Uterus (tissue), 4 donors: Measurements from ENCODE around the gene MIB2. TPM values are rescaled to one million over a fixed set of nuclear protein-coding genes. Genes with fewer than 3 reads are reported as not detected.

Experiments
- DNase-seq, 2 donors: peaks; one replicate each; pipeline ENCODE4 v3.0.0-alpha.2; 2019 to 2020
- H3K27ac ChIP-seq, 2 donors: fragments of 200-600 bp; sonication (generic); 1 replicate in 1 of 2; 2 replicates in 1 of 2; pipeline ENCODE4 v1.5.1; 2016 to 2018
- H3K27me3 ChIP-seq, 2 donors: fragments of 200-600 bp; sonication (generic); one replicate each; pipeline ENCODE4 v1.5.1; 2018 to 2019; ENCODE audit warnings: control low read depth in 1 of 2
- H3K36me3 ChIP-seq, 2 donors: fragments of 200-600 bp; sonication (generic); one replicate each; pipeline ENCODE4 v1.5.1; 2019; ENCODE audit warnings: control low read depth in 1 of 2
- H3K4me1 ChIP-seq, 2 donors: fragments of 200-600 bp; sonication (generic); one replicate each; pipeline ENCODE4 v1.5.1; 2018 to 2019; ENCODE audit warnings: control low read depth in 1 of 2
- H3K4me3 ChIP-seq, 2 donors: fragments of 200-600 bp; sonication (generic); 1 replicate in 1 of 2; 2 replicates in 1 of 2; pipeline ENCODE4 v1.5.1; 2018 to 2019; ENCODE audit warnings: mild to moderate bottlenecking in 1 of 2
- H3K9me3 ChIP-seq, 2 donors: fragments of 200-600 bp; sonication (generic); one replicate each; pipeline ENCODE4 v1.5.1; 2019; ENCODE audit warnings: control low read depth in 1 of 2
- POLR2A ChIP-seq, 2 donors: fragments of 450-650 bp; IDR thresholded peaks; one replicate each; pipeline ENCODE4 v1.6.1; 2016; ENCODE audit warnings: antibody characterized with exemption in 2 of 2, mild to moderate bottlenecking in 1 of 2, moderate library complexity in 1 of 2
- intact Hi-C: fragments of 100-400 bp; cut with DNase I; formaldehyde crosslinking; loops from one replicate; pipeline ENCODE4 v1.15.1; 2023; ENCODE audit warnings: low total_unique reads
- total RNA-seq, 4 donors: library from RNA; depleted of rRNA in 3 of 4; stranded (reverse); fragments of >200 nt in 3 of 4; gene quantifications; one replicate each; pipeline versions ENCODE4 v1.1.0 to v1.2.4, GENCODE V29; 2014 to 2023
- TF ChIP-seq, protein P1 (sequence below), 4 experiments: fragments of 200-600 bp in 2 of 4; fragments of 450-650 bp in 2 of 4; sonication (generic) in 2 of 4; IDR thresholded peaks; one replicate each; pipeline ENCODE4 v1.5.1; 2016 to 2019; ENCODE audit warnings: antibody characterized with exemption in 4 of 4, mild to moderate bottlenecking in 2 of 4, moderate library complexity in 1 of 4
- donor health status: DM: yes; HTN: yes; CAD: no.

Gene MIB2
- total RNA-seq, 4 donors from 2014 or later: 43.0 to 78.2 (median 57.6) TPM

- H3K9me3 ChIP-seq: no peaks in the 10 kb centered on the region
- intact Hi-C loops: no loop called here
- peaks cover 0 to 4% of the 10 kb centered on the region in 2 donors for H3K27me3 ChIP-seq
- no peaks in the 10 kb centered on the region for H3K4me1 ChIP-seq
- DNase-seq: no peak
- no peak overlapping the region for H3K4me3 ChIP-seq
- TF ChIP-seq, protein P1, sequence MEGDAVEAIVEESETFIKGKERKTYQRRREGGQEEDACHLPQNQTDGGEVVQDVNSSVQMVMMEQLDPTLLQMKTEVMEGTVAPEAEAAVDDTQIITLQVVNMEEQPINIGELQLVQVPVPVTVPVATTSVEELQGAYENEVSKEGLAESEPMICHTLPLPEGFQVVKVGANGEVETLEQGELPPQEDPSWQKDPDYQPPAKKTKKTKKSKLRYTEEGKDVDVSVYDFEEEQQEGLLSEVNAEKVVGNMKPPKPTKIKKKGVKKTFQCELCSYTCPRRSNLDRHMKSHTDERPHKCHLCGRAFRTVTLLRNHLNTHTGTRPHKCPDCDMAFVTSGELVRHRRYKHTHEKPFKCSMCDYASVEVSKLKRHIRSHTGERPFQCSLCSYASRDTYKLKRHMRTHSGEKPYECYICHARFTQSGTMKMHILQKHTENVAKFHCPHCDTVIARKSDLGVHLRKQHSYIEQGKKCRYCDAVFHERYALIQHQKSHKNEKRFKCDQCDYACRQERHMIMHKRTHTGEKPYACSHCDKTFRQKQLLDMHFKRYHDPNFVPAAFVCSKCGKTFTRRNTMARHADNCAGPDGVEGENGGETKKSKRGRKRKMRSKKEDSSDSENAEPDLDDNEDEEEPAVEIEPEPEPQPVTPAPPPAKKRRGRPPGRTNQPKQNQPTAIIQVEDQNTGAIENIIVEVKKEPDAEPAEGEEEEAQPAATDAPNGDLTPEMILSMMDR (IDR thresholded peaks at IDR 0.05): no peak
- no peak for TF ChIP-seq POLR2A (IDR thresholded peaks at IDR 0.05)
- no peaks in the 10 kb centered on the region for H3K36me3 ChIP-seq
- H3K27ac ChIP-seq: no peak overlapping the region
Observed at GRCh38 chr1:1625824-1626206, 10.5 kb downstream of the MIB2 start.

- H3K4me1 ChIP-seq: no peaks in the 10 kb centered on the region
- H3K4me3 ChIP-seq: no peak overlapping the region
- no peak for DNase-seq
- no peaks in the 10 kb centered on the region for H3K9me3 ChIP-seq
- H3K36me3 ChIP-seq: no peaks in the 10 kb centered on the region
- H3K27me3 ChIP-seq: peaks cover 0 to 10% of the 10 kb centered on the region in 2 donors
- TF ChIP-seq POLR2A (IDR thresholded peaks at IDR 0.05): no peak
- TF ChIP-seq, protein P1 (IDR thresholded peaks at IDR 0.05): no peak
- H3K27ac ChIP-seq: no peak overlapping the region
- intact Hi-C loops: no loop called here
Observed at GRCh38 chr1:1626207-1627141, 11.2 kb downstream of the MIB2 start.

GRCh38 chr1:1627261-1627828 lies 12.0 kb downstream of the MIB2 start:
- H3K27me3 ChIP-seq: peaks cover 0 to 15% of the 10 kb centered on the region in 2 donors
- H3K4me3 ChIP-seq: no peak overlapping the region
- no peak for DNase-seq
- intact Hi-C loops: no loop called here
- no peaks in the 10 kb centered on the region for H3K36me3 ChIP-seq
- H3K27ac ChIP-seq: no peak overlapping the region
- H3K4me1 ChIP-seq: no peaks in the 10 kb centered on the region
- H3K9me3 ChIP-seq: no peaks in the 10 kb centered on the region
- TF ChIP-seq, protein P1 (IDR thresholded peaks at IDR 0.05): no peak
- no peak for TF ChIP-seq POLR2A (IDR thresholded peaks at IDR 0.05)

- H3K4me3 ChIP-seq: no peak overlapping the region
- H3K36me3 ChIP-seq: no peaks in the 10 kb centered on the region
- H3K4me1 ChIP-seq: no peaks in the 10 kb centered on the region
- no peak overlapping the region for H3K27ac ChIP-seq
- intact Hi-C loops: no loop called here
- TF ChIP-seq, protein P1 (IDR thresholded peaks at IDR 0.05): no peak
- no peak for TF ChIP-seq POLR2A (IDR thresholded peaks at IDR 0.05)
- DNase-seq: no peak
- no peaks in the 10 kb centered on the region for H3K9me3 ChIP-seq
- peaks cover 0 to 15% of the 10 kb centered on the region in 2 donors for H3K27me3 ChIP-seq
Observed at GRCh38 chr1:1627829-1628753, 12.8 kb downstream of the MIB2 start.
